H1 (cell line): ENCODE results near the gene NAALADL1.

Experiments used
- CTCF ChIP-seq, 3 experiments: IDR thresholded peaks; 1 replicate in 2 of 3; 2 replicates in 1 of 3; pipeline versions ENCODE4 v1.5.1 to v1.6.1; 2011; ENCODE audit warnings: low read length in 3 of 3, mild to moderate bottlenecking in 3 of 3, inconsistent platforms in 2 of 3, low read depth in 1 of 3, moderate library complexity in 1 of 3; ENCODE audit not compliant: insufficient read depth in 1 of 3; ENCODE audit errors: control extremely low read depth in 1 of 3
- JUND ChIP-seq: IDR thresholded peaks from 2 replicates; pipeline ENCODE4 v1.6.1; 2011; ENCODE audit warnings: mild to moderate bottlenecking, improper control_type of control experiment, low read length
- KDM1A ChIP-seq: fragments of 200-600, 300-600 bp; sonication (generic); IDR thresholded peaks from 2 replicates; pipeline ENCODE4 v1.7.1; 2016; ENCODE audit warnings: mild to moderate bottlenecking, low read length, borderline replicate concordance
- POLR2A ChIP-seq, 2 experiments: IDR thresholded peaks; 1 replicate in 1 of 2; 2 replicates in 1 of 2; pipeline ENCODE4 v1.6.1; 2011; ENCODE audit warnings: low read depth in 2 of 2, low read length in 2 of 2, mild to moderate bottlenecking in 2 of 2; ENCODE audit errors: control extremely low read depth in 1 of 2
- RAD21 ChIP-seq, 2 experiments: IDR thresholded peaks in 1 of 2; conservative IDR thresholded peaks in 1 of 2; 2 replicates each; pipeline ENCODE4 v1.6.1; 2011; ENCODE audit warnings: low read depth in 2 of 2, low read length in 2 of 2, improper control_type of control experiment in 1 of 2, inconsistent platforms in 1 of 2, mild to moderate bottlenecking in 1 of 2, moderate library complexity in 1 of 2
- RNF2 ChIP-seq: fragments of 200-900, 300-1000 bp; sonication (generic); IDR thresholded peaks from 2 replicates; pipeline ENCODE4 v1.7.1; 2016; ENCODE audit warnings: borderline replicate concordance, low read depth, mild to moderate bottlenecking, antibody characterized with exemption, low read length; ENCODE audit not compliant: poor library complexity, severe bottlenecking; ENCODE audit errors: missing control alignments
- SIRT6 ChIP-seq: IDR thresholded peaks from one replicate; pipeline ENCODE4 v1.7.1; 2012; ENCODE audit warnings: low read length, inconsistent platforms

- no peak for TF ChIP-seq CTCF (IDR thresholded peaks at IDR 0.05; ENCODE audit: control extremely low read depth in 1 of 3, insufficient read depth in 1 of 3, low read depth in 1 of 3, low read length in 3 of 3)
- TF ChIP-seq KDM1A = no peak
- TF ChIP-seq SIRT6 = no peak
- no peak for TF ChIP-seq RNF2
- TF ChIP-seq POLR2A (IDR thresholded peaks at IDR 0.05; ENCODE audit: control extremely low read depth in 1 of 2, low read depth in 2 of 2, low read length in 2 of 2) = no peak
- no peak for TF ChIP-seq RAD21 (IDR thresholded peaks at IDR 0.05 in 1 of 2, conservative IDR thresholded peaks at IDR 0.05 in 1 of 2; ENCODE audit: low read depth in 2 of 2, low read length in 2 of 2)
- TF ChIP-seq JUND = no peak
Observed at GRCh38 chr11:65067446-65067845, 9.1 kb upstream of the NAALADL1 start.
